ENCODE data around the gene MRPL40.

MRPL40 gene

DNA sequence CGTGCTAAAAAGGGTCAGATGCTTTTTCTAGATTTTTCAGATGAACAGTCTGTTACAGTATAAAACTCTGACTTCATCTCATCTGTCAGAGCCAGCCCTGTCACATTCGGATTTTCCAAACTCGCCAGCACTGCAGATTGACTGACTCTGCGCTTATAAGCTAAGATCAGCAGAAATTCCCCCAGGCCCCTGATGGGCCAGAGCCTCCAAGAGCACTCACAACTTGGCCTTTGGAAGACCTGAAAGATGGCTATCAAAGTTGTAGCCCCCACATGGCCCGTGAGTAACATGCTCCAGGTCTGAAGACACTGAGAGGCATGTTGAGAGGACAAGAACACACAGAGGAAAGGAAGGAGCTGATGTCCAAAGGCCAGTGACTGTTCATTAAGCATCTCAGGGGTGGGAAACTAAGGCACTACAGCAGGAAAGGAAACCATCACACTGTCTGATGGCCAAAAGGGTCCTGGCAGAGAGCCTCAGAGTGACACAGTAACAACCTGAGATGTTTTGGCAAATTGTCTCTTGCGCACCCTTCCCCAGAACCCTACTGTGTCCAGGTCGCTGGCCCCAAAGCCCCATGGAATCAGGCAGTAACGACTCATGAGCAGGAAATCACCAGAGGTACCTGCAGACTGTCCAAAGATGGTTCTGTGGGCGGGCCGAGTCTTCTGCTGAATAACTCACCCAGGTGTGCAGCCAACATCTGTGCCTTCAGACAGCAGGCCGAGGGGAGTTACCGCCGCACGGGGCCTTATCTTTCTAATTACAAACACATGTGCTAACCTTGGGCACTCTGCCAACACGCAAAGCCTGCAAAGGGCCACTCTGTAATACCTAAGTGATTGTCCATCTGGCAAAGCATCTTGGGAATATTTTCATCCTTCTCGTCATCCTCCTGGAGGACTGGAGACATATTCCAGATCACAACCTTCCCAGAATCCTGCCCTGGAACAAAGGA lies 24.4 kb upstream of the MRPL40 start:
- no peak for DNase-seq
- no peaks in the 10 kb centered on the region for H3K9me3 ChIP-seq (ENCODE audit: severe bottlenecking)
- H3K27ac ChIP-seq = no peak overlapping the region
- no peaks in the 10 kb centered on the region for H3K27me3 ChIP-seq (ENCODE audit: insufficient read depth, low read depth, severe bottlenecking)
- TF ChIP-seq, protein P1, sequence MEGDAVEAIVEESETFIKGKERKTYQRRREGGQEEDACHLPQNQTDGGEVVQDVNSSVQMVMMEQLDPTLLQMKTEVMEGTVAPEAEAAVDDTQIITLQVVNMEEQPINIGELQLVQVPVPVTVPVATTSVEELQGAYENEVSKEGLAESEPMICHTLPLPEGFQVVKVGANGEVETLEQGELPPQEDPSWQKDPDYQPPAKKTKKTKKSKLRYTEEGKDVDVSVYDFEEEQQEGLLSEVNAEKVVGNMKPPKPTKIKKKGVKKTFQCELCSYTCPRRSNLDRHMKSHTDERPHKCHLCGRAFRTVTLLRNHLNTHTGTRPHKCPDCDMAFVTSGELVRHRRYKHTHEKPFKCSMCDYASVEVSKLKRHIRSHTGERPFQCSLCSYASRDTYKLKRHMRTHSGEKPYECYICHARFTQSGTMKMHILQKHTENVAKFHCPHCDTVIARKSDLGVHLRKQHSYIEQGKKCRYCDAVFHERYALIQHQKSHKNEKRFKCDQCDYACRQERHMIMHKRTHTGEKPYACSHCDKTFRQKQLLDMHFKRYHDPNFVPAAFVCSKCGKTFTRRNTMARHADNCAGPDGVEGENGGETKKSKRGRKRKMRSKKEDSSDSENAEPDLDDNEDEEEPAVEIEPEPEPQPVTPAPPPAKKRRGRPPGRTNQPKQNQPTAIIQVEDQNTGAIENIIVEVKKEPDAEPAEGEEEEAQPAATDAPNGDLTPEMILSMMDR (IDR thresholded peaks at IDR 0.05; ENCODE audit: low read depth, low read length) = no peak
- peaks cover 64% of the 10 kb centered on the region for H3K36me3 ChIP-seq
- H3K4me3 ChIP-seq (ENCODE audit: low read depth, low read length) = no peak overlapping the region

GRCh38 chr22:19410941-19411689 lies 21.2 kb upstream of the MRPL40 start:
- Histone ChIP-seq H3K9me3 (ENCODE audit: severe bottlenecking) (no peaks in the 10 kb centered on the region), H3K36me3 (peaks cover 43% of the 10 kb centered on the region), H3K27me3 (ENCODE audit: insufficient read depth, low read depth, severe bottlenecking) (no peaks in the 10 kb centered on the region), H3K27ac (no peak overlapping the region), H3K4me3 (ENCODE audit: low read depth, low read length) (no peak overlapping the region)
- no peak for DNase-seq
- TF ChIP-seq, protein P1 (IDR thresholded peaks at IDR 0.05; ENCODE audit: low read depth, low read length) = no peak

- Histone ChIP-seq H3K9me3 (ENCODE audit: severe bottlenecking) (no peaks in the 10 kb centered on the region), H3K27ac (no peak overlapping the region), H3K36me3 (peaks cover 38% of the 10 kb centered on the region), H3K27me3 (ENCODE audit: insufficient read depth, low read depth, severe bottlenecking) (no peaks in the 10 kb centered on the region), H3K4me3 (ENCODE audit: low read depth, low read length) (no peak overlapping the region)
- TF ChIP-seq, protein P1 (IDR thresholded peaks at IDR 0.05; ENCODE audit: low read depth, low read length) = no peak
- no peak for DNase-seq
These were observed 20.7 kb upstream of the MRPL40 start for GRCh38 chr22:19411690-19412045.

DNA sequence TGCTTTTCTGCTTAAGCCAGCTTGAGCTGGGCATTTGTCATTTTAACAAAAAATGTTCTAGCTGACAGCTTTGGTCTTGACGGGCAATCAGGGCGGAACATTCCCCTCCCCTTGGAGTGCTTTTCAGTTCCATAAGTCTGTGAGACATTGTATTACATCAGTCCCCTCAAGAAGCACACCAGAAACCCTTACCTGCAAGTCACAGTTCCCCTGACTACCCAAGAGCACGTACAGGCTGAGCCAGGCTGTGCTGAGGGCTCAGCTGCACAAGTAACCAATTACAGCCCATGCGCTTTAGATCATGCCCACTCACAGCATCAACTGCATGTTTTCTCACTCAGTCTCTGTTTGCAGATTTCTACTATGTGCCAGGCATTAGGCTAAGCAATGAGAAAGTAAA lies 19.9 kb upstream of the MRPL40 start:
- Histone ChIP-seq H3K9me3 (ENCODE audit: severe bottlenecking) (no peaks in the 10 kb centered on the region), H3K4me3 (ENCODE audit: low read depth, low read length) (no peak overlapping the region), H3K36me3 (peaks cover 34% of the 10 kb centered on the region), H3K27ac (no peak overlapping the region), H3K27me3 (ENCODE audit: insufficient read depth, low read depth, severe bottlenecking) (no peaks in the 10 kb centered on the region)
- TF ChIP-seq, protein P1 (IDR thresholded peaks at IDR 0.05; ENCODE audit: low read depth, low read length) = no peak
- no peak for DNase-seq

DNA sequence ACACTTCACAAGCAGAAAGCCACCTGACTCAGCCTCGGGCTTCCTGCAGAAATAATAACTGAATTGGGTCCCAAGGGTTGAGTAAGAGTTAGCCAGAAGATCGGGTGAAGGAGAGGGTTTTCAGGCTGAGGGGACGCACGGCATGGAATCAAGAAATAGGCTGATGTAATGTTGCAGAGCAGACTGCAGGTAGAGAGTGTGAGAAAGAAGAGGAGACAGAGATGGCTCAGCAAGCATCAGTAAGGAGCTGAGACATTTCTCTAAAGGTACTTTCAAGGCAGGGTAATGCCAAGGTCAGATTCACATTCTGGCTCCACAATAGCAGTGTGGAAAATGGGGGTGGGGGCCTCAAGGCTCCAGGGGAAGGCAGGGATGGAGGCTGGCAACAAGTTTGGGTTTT lies 19.4 kb upstream of the MRPL40 start:
- TF ChIP-seq, protein P1 (IDR thresholded peaks at IDR 0.05; ENCODE audit: low read depth, low read length) = no peak

More for the DNA sequence above, 19.4 kb upstream of the MRPL40 start:
- Histone ChIP-seq H3K4me3 (ENCODE audit: low read depth, low read length) (no peak overlapping the region), H3K9me3 (ENCODE audit: severe bottlenecking) (no peaks in the 10 kb centered on the region), H3K27ac (no peak overlapping the region), H3K27me3 (ENCODE audit: insufficient read depth, low read depth, severe bottlenecking) (no peaks in the 10 kb centered on the region), H3K36me3 (peaks cover 29% of the 10 kb centered on the region)
- no peak for DNase-seq

Measured in WERI-Rb-1 (cell line).